Activated CD4-positive, alpha-beta T cell treated with anti-CD3 and anti-CD28 coated beads for 4 hours (primary cell): ENCODE measurements around the gene GVQW3.

Experiments
- DNase-seq, 2 donors: peaks; one replicate each; pipeline ENCODE4 v3.0.0-alpha.2; 2020

GVQW3 gene

DNA sequence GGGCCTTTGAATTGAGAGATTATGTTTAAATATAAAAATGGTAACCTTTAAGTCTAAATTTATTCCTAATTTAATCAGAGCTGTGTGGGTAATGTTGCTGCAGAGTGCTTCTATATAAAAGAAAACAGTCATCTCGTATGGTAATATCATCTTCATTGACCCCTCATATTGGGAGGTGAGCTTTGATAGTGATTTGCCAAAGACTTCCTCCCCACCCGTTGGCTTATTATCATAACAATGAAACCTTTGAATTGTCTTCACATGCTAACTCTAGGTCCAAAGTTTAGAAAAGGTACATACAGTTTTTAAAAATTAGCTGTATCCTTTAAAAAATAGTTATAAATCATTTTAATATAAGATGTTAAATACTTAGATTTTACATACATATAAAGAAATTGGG, 67.4 kb downstream of the GVQW3 start:
- no peak for DNase-seq

GRCh38 chr11:76453248-76453647, 72.1 kb downstream of the GVQW3 start:
- DNase-seq: no peak

DNA sequence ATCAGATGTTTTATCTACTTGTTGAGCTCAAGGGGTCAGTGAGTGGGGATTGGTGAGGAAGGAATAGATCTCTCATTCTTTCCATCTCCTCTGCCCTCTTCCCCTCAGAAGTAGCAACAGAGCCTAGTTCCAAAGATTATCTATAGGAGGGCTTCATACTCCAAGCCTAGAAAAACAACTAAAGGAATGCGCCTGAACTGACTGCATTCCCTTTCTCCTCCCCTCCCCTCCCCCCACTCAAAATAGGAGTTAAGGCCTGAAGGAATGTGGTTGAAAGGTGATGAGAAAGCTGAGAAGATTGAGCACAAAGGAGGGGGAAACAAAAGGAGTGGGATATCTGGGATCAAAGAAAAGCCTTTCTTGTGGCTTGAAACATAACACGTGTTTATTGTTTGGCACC, 74.2 kb downstream of the GVQW3 start:
- no peak for DNase-seq

DNA sequence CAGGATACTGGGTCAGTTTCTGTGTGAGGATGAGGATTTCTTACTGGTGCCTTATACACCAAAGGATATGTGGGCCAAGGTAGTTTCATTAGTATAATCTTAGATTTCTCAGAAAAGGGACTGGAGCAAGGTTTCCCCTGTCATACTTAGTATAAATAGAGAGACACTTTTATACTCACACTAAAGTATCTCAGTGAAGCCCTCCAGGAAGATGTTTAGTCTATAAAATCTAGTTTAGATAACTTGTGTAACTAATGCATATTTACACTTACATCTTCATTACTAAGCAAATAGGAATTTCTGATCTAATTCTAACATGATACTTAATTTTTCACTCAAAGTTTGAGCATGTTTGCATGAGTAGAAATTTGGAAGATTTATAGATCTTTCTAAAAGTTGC, 74.8 kb downstream of the GVQW3 start:
- no peak for DNase-seq

DNA sequence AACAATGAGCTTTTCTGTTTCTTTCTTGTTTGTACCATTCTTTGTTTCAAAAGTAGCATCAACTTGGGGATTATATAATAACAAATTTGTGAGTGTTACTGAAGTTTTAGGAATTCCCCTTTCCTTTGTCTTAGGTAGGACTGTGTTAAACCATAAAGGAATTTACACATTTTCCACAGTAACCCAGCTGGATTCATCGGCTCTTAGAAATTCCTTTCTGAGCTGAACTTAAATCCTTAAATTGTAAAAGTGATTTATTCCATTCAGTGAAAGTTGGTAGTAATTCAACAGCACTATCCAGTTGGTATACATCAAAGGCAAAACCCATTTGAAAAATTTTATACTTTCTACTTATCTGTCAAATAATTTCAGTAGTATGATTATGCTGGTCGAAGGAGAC, 75.4 kb downstream of the GVQW3 start:
- no peak for DNase-seq
